Non-pigmented ciliary epithelial cell (primary cell): Measurements from ENCODE around the gene SLC6A13.
"Not testable (repeated sequence)": the region's sequence is repeated elsewhere in the genome, so short reads cannot be mapped to it uniquely, and the experiment has no call there.

Source experiments
- DNase-seq: peaks from one replicate; pipeline ENCODE4 v3.0.0-alpha.2; 2010; ENCODE audit warnings: low read depth

Gene SLC6A13

GRCh38 chr12:197911-198695, 64.5 kb downstream of the SLC6A13 start:
- DNase-seq, result no peak

GRCh38 chr12:197347-197746, 65.3 kb downstream of the SLC6A13 start:
- DNase-seq, result no peak

GRCh38 chr12:196436-196835, 66.2 kb downstream of the SLC6A13 start:
- no peak for DNase-seq

- no peak for DNase-seq
Measured at GRCh38 chr12:195951-196350, 66.7 kb downstream of the SLC6A13 start.

- no peak for DNase-seq
Measured at GRCh38 chr12:195156-195555, 67.5 kb downstream of the SLC6A13 start.

GRCh38 chr12:194276-194675, 68.4 kb downstream of the SLC6A13 start:
- no peak for DNase-seq

GRCh38 chr12:193261-193660, 69.4 kb downstream of the SLC6A13 start:
- DNase-seq, result no peak

- DNase-seq, result no peak
Measured at GRCh38 chr12:191541-191940, 71.1 kb downstream of the SLC6A13 start.

GRCh38 chr12:190881-191280, 71.8 kb downstream of the SLC6A13 start:
- no peak for DNase-seq

- DNase-seq, result no peak
Measured at GRCh38 chr12:189622-189962, 73.0 kb downstream of the SLC6A13 start.

GRCh38 chr12:188910-189621, 73.6 kb downstream of the SLC6A13 start:
- DNase-seq, result no peak

- DNase-seq, result not testable (repeated sequence)
Measured at GRCh38 chr12:187986-188909, 74.4 kb downstream of the SLC6A13 start.

GRCh38 chr12:186006-186625, 76.5 kb downstream of the SLC6A13 start:
- no peak for DNase-seq

- no peak for DNase-seq
Measured at GRCh38 chr12:185576-185955, 77.1 kb downstream of the SLC6A13 start.

GRCh38 chr12:184811-185575, 77.6 kb downstream of the SLC6A13 start:
- DNase-seq, result no peak

GRCh38 chr12:182381-182892, 80.2 kb downstream of the SLC6A13 start:
- peak; percentile 34 for DNase-seq

- no peak for DNase-seq
Measured at GRCh38 chr12:181921-182320, 80.7 kb downstream of the SLC6A13 start.

- no peak for DNase-seq
Measured at GRCh38 chr12:180445-180844, 82.2 kb downstream of the SLC6A13 start.

GRCh38 chr12:179885-180284, 82.8 kb downstream of the SLC6A13 start:
- DNase-seq, result no peak

GRCh38 chr12:179131-179884, 83.3 kb downstream of the SLC6A13 start:
- DNase-seq, result no peak

- DNase-seq, result no peak
Measured at GRCh38 chr12:178829-179109, 83.9 kb downstream of the SLC6A13 start.
